ENCODE results near the gene TNRC6C.
"Not testable (repeated sequence)": the region's sequence is repeated elsewhere in the genome, so short reads cannot be mapped to it uniquely, and the experiment has no call there.

TNRC6C gene

GRCh38 chr17:78058581-78058980 lies 100.1 kb downstream of the TNRC6C start:
- no peak for TF ChIP-seq CTCF (IDR thresholded peaks at IDR 0.05; ENCODE audit: low read depth, low read length)
- no peak for DNase-seq (ENCODE audit: extremely low read depth, low read depth)

GRCh38 chr17:78062596-78062995 lies 104.1 kb downstream of the TNRC6C start:
- no peak for DNase-seq (ENCODE audit: extremely low read depth, low read depth)
- TF ChIP-seq CTCF (IDR thresholded peaks at IDR 0.05; ENCODE audit: low read depth, low read length): no peak

- DNase-seq (ENCODE audit: extremely low read depth, low read depth): no peak
- no peak for TF ChIP-seq CTCF (IDR thresholded peaks at IDR 0.05; ENCODE audit: low read depth, low read length)
These were observed 105.0 kb downstream of the TNRC6C start for GRCh38 chr17:78063489-78063888.

GRCh38 chr17:78064708-78065107 lies 106.2 kb downstream of the TNRC6C start:
- no peak for TF ChIP-seq CTCF (IDR thresholded peaks at IDR 0.05; ENCODE audit: low read depth, low read length)
- DNase-seq (ENCODE audit: extremely low read depth, low read depth): no peak

GRCh38 chr17:78066976-78067375 lies 108.5 kb downstream of the TNRC6C start:
- not testable (repeated sequence) for DNase-seq (ENCODE audit: extremely low read depth, low read depth)

GRCh38 chr17:78069695-78070094 lies 111.2 kb downstream of the TNRC6C start:
- DNase-seq (ENCODE audit: extremely low read depth, low read depth): no peak
- TF ChIP-seq CTCF (IDR thresholded peaks at IDR 0.05; ENCODE audit: low read depth, low read length): no peak

GRCh38 chr17:78072961-78073360 lies 114.5 kb downstream of the TNRC6C start:
- no peak for TF ChIP-seq CTCF (IDR thresholded peaks at IDR 0.05; ENCODE audit: low read depth, low read length)
- no peak for DNase-seq (ENCODE audit: extremely low read depth, low read depth)

GRCh38 chr17:78075011-78075410 lies 116.5 kb downstream of the TNRC6C start:
- no peak for TF ChIP-seq CTCF (IDR thresholded peaks at IDR 0.05; ENCODE audit: low read depth, low read length)

More at GRCh38 chr17:78075011-78075410, 116.5 kb downstream of the TNRC6C start:
- DNase-seq (ENCODE audit: extremely low read depth, low read depth): no peak
